Fibroblast of lung (primary cell): ENCODE results near the gene GPR50.

Source experiments
- CTCF ChIP-seq, 2 donors: IDR thresholded peaks in 1 of 2; conservative IDR thresholded peaks in 1 of 2; 1 replicate in 1 of 2; 2 replicates in 1 of 2; pipeline ENCODE4 v1.5.1; 2011 to 2012; ENCODE audit warnings: low read length in 2 of 2, control low read depth in 1 of 2, inconsistent platforms in 1 of 2, low read depth in 1 of 2, mild to moderate bottlenecking in 1 of 2
- EZH2 ChIP-seq: IDR thresholded peaks from 2 replicates; pipeline ENCODE4 v1.5.1; 2012; ENCODE audit warnings: low read length, control low read depth, mild to moderate bottlenecking; ENCODE audit errors: missing control alignments

DNA sequence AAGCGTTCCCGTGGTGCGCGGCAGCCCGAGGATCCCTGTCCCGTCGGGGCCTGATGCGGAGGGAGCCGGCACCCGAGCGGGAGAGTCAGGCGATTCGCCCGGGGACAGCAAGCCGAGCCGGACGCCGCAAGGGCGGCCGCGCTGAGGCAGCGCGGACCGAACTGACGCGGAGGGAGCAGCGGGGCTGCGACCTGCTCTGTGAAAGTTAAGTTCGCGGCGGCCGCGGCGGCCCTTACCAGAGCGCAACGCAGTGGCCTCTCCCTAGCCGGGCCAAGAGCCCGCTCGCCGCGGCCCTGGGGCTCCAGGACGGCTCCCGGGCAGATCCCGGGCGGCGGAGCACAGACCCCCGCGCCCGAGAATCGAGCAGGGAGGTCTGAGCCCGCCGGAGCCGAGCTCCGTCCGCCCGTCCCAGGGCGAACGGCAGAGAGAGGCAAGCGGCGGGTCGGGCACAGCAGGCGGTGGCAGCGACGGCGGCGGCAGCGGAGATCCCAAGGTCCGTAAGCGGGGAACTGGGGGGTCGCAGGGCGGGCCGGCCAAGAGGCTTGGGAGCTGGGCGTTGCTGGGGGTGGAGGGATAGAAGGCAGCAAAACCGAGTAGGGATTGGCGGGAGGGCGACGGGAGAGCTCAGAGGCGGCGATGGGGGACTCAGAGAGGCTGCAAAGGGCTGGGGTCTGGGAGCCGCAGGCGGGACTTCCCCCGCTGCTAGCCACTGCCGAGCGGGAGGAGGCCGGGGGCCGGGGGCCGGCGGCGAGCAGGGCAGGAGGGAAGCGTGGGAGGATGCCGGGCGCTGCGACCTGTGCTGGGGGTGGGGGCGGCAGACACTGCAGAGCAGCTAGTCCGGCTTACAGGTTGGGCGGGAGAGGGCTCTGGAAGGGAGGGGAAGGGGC is 1.0 kb downstream of the GPR50 start:
- no peak for TF ChIP-seq CTCF (conservative IDR thresholded peaks at IDR 0.05 in 1 of 2, IDR thresholded peaks at IDR 0.05 in 1 of 2; ENCODE audit: low read depth in 1 of 2, low read length in 2 of 2)
- no peak for TF ChIP-seq EZH2
